Astrocyte (in vitro differentiated cells and primary cell): ENCODE measurements around the gene USP35.

Source experiments
- CTCF ChIP-seq: IDR thresholded peaks from 2 replicates; pipeline ENCODE4 v1.5.1; 2011; ENCODE audit warnings: low read depth, mild to moderate bottlenecking, inconsistent platforms, low read length, moderate library complexity; ENCODE audit not compliant: insufficient read depth
- EZH2 ChIP-seq: IDR thresholded peaks from 2 replicates; pipeline ENCODE4 v1.6.1; 2012; ENCODE audit warnings: mild to moderate bottlenecking, low read length, inconsistent platforms; ENCODE audit not compliant: insufficient read depth

- TF ChIP-seq CTCF (peak; percentile 27), EZH2 (no peak)
Observed at GRCh38 chr11:78149646-78150045, 39.1 kb upstream of the USP35 start.
